ENCODE results near the gene CD4.

CD4 gene

GRCh38 chr12:6792522-6793201, 3.3 kb downstream of the CD4 start:
- DNase-seq (ENCODE audit: low spot score), result no peak

DNA sequence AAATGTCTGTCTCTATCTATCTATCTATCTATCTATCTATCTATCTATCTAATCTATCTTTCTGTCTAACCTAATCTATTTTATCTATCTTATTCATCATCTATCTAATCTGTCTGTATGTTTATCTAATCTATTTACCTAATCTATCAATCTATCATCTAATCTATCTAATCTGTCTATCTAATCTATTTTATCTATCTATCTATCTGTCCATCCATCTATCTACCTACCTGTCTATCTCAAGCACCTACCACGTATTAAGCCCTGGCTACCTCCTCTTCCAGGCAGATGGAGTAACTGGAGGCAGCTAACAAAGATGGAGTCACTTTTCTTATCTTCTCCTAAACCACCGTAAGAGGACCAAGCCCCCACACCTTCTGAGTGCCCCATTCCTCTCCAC, 5.8 kb downstream of the CD4 start:
- Mint-ChIP-seq H3K36me3 (ENCODE audit: low read depth) (peaks cover 61% of the 10 kb centered on the region), H3K27me3 (ENCODE audit: low read depth) (no peaks in the 10 kb centered on the region), H3K27ac (peak overlapping the region; percentile 11), H3K4me3 (no peak overlapping the region), H3K9me3 (no peaks in the 10 kb centered on the region), H3K4me1 (ENCODE audit: low read depth) (peaks cover 43% of the 10 kb centered on the region)
- DNase-seq (ENCODE audit: low spot score), result no peak

More at GRCh38 chr12:6792522-6793201, 3.3 kb downstream of the CD4 start:
- peak overlapping the region; percentile 95 for H3K27ac Mint-ChIP-seq
- peaks cover 49% of the 10 kb centered on the region for H3K4me1 Mint-ChIP-seq (ENCODE audit: low read depth)
- H3K36me3 Mint-ChIP-seq (ENCODE audit: low read depth), result peaks cover 51% of the 10 kb centered on the region
- no peaks in the 10 kb centered on the region for H3K9me3 Mint-ChIP-seq
- no peaks in the 10 kb centered on the region for H3K27me3 Mint-ChIP-seq (ENCODE audit: low read depth)
- peak overlapping the region; percentile 97 for H3K4me3 Mint-ChIP-seq

DNA sequence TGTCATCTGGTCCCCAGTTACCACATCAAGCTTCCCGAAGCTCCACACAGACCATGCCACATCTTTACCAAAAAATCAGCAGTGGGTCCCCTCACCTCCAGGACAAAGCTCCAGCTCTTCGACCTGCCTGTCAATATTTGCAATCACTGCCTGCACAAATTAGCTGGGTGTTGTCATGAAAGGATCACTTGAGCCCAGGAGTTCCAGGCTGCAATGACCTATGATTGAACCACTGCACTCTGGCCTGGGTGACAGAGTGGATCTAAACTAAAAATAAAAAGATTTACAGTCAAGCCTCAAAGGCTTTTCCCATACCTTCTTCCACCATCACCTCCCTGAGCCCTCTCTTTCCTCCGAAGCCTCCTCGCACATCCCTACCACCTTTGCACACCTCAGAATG, 7.2 kb downstream of the CD4 start:
- Mint-ChIP-seq H3K4me1 (ENCODE audit: low read depth) (peaks cover 43% of the 10 kb centered on the region), H3K9me3 (no peaks in the 10 kb centered on the region), H3K36me3 (ENCODE audit: low read depth) (peaks cover 59% of the 10 kb centered on the region), H3K4me3 (no peak overlapping the region), H3K27me3 (ENCODE audit: low read depth) (no peaks in the 10 kb centered on the region), H3K27ac (no peak overlapping the region)
- no peak for DNase-seq (ENCODE audit: low spot score)

GRCh38 chr12:6799147-6799546, 9.8 kb downstream of the CD4 start:
- Mint-ChIP-seq H3K4me1 (ENCODE audit: low read depth) (peaks cover 24% of the 10 kb centered on the region), H3K36me3 (ENCODE audit: low read depth) (peaks cover 60% of the 10 kb centered on the region), H3K4me3 (no peak overlapping the region), H3K27me3 (ENCODE audit: low read depth) (no peaks in the 10 kb centered on the region), H3K9me3 (peaks cover 2% of the 10 kb centered on the region), H3K27ac (no peak overlapping the region)
- no peak for DNase-seq (ENCODE audit: low spot score)

DNA sequence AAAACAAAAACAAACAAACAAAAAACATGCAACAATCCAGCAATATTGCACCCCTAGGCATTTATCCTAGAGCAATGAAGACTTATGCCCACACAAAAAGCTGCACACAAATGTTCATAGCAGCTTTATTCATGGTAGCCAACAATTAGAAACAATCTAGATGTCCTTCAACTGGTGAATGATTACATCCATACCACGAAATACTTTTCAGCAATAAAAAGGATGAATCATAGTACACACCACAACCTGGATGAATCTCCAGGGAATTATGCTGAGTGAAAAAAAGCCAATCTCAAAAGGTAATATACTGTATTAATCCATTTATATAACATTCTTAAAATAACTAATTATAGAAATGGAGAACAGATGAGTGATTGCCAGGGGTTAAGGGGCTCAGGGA, 17.8 kb downstream of the CD4 start:
- H3K27me3 Mint-ChIP-seq (ENCODE audit: low read depth), result no peaks in the 10 kb centered on the region
- H3K27ac Mint-ChIP-seq, result no peak overlapping the region
- H3K4me3 Mint-ChIP-seq, result no peak overlapping the region
- peaks cover 11% of the 10 kb centered on the region for H3K4me1 Mint-ChIP-seq (ENCODE audit: low read depth)
- H3K9me3 Mint-ChIP-seq, result peaks cover 3% of the 10 kb centered on the region
- H3K36me3 Mint-ChIP-seq (ENCODE audit: low read depth), result peaks cover 43% of the 10 kb centered on the region
- DNase-seq (ENCODE audit: low spot score), result no peak

DNA sequence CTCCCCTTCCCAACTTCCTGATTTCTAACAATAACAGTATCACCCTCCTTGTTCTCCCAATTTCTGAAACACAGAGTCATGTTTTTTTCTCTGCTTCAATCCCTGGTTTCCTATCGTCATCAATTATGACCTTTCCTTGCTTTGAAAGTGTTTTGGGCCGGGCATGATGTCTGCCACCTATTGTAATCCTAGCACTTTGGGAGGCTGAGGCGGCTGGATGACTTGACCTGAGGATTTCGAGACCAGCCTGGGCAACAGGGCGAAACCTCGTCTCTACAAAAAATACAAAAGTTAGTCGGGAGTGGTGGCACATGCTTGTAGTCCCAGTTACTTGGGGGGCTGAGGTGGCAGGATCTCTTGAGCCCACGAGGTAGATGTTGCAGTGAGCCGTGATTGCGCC, 19.7 kb downstream of the CD4 start:
- no peaks in the 10 kb centered on the region for H3K27me3 Mint-ChIP-seq (ENCODE audit: low read depth)
- H3K36me3 Mint-ChIP-seq (ENCODE audit: low read depth), result peaks cover 32% of the 10 kb centered on the region
- peaks cover 2% of the 10 kb centered on the region for H3K9me3 Mint-ChIP-seq
- DNase-seq (ENCODE audit: low spot score), result no peak
- peaks cover 11% of the 10 kb centered on the region for H3K4me1 Mint-ChIP-seq (ENCODE audit: low read depth)
- no peak overlapping the region for H3K27ac Mint-ChIP-seq
- no peak overlapping the region for H3K4me3 Mint-ChIP-seq

- Mint-ChIP-seq H3K4me1 (ENCODE audit: low read depth) (peaks cover 11% of the 10 kb centered on the region), H3K36me3 (ENCODE audit: low read depth) (peaks cover 39% of the 10 kb centered on the region), H3K27ac (peak overlapping the region; percentile 58), H3K27me3 (ENCODE audit: low read depth) (no peaks in the 10 kb centered on the region), H3K9me3 (no peaks in the 10 kb centered on the region), H3K4me3 (no peak overlapping the region)
- DNase-seq (ENCODE audit: low spot score), result no peak
Observed at GRCh38 chr12:6810758-6811157, 21.4 kb downstream of the CD4 start.

GRCh38 chr12:6813363-6813762, 24.0 kb downstream of the CD4 start:
- no peak for DNase-seq (ENCODE audit: low spot score)
- Mint-ChIP-seq H3K27ac (no peak overlapping the region), H3K4me1 (ENCODE audit: low read depth) (peaks cover 11% of the 10 kb centered on the region), H3K9me3 (no peaks in the 10 kb centered on the region), H3K27me3 (ENCODE audit: low read depth) (no peaks in the 10 kb centered on the region), H3K36me3 (ENCODE audit: low read depth) (peaks cover 54% of the 10 kb centered on the region), H3K4me3 (no peak overlapping the region)

DNA sequence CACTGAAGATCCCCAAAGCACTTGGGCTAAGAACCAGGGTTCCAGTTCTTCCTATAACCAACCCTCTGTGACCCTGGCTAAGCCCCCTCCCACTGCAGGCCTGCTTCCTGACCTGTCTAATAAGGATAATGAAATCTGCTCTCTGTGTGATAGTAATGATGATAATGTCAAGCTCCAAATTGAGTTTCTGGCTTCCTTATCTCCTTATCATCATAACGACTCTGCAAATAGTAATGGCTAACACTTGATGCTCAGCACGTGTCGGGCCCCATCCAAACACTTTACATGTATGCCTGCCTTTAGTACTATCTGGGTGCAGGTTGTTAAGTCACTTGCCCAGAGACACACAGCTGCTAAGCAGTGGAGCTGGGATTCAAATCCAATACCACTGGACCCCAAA, 27.3 kb downstream of the CD4 start:
- Mint-ChIP-seq H3K27me3 (ENCODE audit: low read depth) (no peaks in the 10 kb centered on the region), H3K27ac (peak overlapping the region; percentile 23), H3K4me1 (ENCODE audit: low read depth) (peaks cover 9% of the 10 kb centered on the region), H3K4me3 (no peak overlapping the region), H3K36me3 (ENCODE audit: low read depth) (peaks cover 54% of the 10 kb centered on the region), H3K9me3 (no peaks in the 10 kb centered on the region)
- DNase-seq (ENCODE audit: low spot score), result no peak

DNA sequence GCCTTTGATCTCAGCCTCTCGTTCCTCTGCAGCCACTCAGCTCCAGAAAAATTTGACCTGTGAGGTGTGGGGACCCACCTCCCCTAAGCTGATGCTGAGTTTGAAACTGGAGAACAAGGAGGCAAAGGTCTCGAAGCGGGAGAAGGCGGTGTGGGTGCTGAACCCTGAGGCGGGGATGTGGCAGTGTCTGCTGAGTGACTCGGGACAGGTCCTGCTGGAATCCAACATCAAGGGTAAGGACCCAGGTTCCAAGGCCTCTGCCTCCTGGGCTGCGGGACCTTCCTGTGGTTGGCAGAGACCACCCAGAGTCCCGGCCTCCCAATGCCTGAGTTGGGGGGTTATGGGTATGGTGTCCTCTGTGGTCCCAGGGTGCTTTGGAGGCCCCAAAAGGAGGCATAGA, 27.8 kb downstream of the CD4 start:
- Mint-ChIP-seq H3K9me3 (no peaks in the 10 kb centered on the region), H3K4me3 (no peak overlapping the region), H3K27me3 (ENCODE audit: low read depth) (peaks cover 4% of the 10 kb centered on the region), H3K27ac (peak overlapping the region; percentile 23), H3K4me1 (ENCODE audit: low read depth) (peaks cover 12% of the 10 kb centered on the region), H3K36me3 (ENCODE audit: low read depth) (peaks cover 54% of the 10 kb centered on the region)
- DNase-seq (ENCODE audit: low spot score), result no peak

- Mint-ChIP-seq H3K4me1 (ENCODE audit: low read depth) (peaks cover 12% of the 10 kb centered on the region), H3K4me3 (no peak overlapping the region), H3K9me3 (no peaks in the 10 kb centered on the region), H3K27ac (no peak overlapping the region), H3K36me3 (ENCODE audit: low read depth) (peaks cover 52% of the 10 kb centered on the region), H3K27me3 (ENCODE audit: low read depth) (peaks cover 9% of the 10 kb centered on the region)
- no peak for DNase-seq (ENCODE audit: low spot score)
Observed at GRCh38 chr12:6817662-6818157, 28.4 kb downstream of the CD4 start.

DNA sequence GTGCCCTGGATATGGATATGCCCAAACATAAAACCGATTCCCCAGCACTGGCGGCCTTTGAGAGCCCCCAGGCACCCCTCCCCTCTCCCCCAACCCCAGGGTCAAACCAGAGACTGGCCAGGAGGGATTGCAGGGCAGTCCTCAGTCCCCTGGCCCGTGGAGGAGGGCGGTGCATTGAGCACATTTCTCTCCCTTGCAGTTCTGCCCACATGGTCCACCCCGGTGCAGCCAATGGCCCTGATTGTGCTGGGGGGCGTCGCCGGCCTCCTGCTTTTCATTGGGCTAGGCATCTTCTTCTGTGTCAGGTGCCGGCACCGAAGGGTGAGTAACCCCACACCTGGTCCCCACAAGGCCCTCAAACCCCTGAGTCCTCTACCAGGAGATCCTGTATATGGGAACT, 28.9 kb downstream of the CD4 start:
- H3K4me1 Mint-ChIP-seq (ENCODE audit: low read depth), result peaks cover 12% of the 10 kb centered on the region
- no peak overlapping the region for H3K4me3 Mint-ChIP-seq
- no peaks in the 10 kb centered on the region for H3K9me3 Mint-ChIP-seq
- no peak overlapping the region for H3K27ac Mint-ChIP-seq
- no peak for DNase-seq (ENCODE audit: low spot score)
- H3K27me3 Mint-ChIP-seq (ENCODE audit: low read depth), result peaks cover 14% of the 10 kb centered on the region
- peaks cover 52% of the 10 kb centered on the region for H3K36me3 Mint-ChIP-seq (ENCODE audit: low read depth)

DNA sequence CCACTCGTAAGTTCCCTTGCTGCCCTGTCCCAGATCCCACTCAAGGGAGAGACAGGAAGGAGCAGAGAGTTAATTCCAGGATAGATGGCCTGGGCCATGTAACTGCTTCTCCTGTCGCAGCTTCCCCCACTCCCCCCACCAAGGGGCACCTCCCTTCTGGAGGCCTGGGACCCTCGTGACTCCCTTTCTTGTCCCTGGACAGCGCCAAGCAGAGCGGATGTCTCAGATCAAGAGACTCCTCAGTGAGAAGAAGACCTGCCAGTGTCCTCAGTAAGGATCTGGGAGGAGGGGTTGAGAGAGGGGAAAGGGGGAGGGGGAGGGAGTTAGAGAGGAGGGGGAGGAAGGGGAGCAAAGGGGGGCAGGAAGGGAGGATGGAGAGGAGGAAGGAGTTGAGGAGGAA, 29.3 kb downstream of the CD4 start:
- no peaks in the 10 kb centered on the region for H3K9me3 Mint-ChIP-seq
- no peak overlapping the region for H3K27ac Mint-ChIP-seq
- H3K4me1 Mint-ChIP-seq (ENCODE audit: low read depth), result peaks cover 12% of the 10 kb centered on the region
- no peak for DNase-seq (ENCODE audit: low spot score)
- H3K27me3 Mint-ChIP-seq (ENCODE audit: low read depth), result peaks cover 16% of the 10 kb centered on the region
- no peak overlapping the region for H3K4me3 Mint-ChIP-seq
- H3K36me3 Mint-ChIP-seq (ENCODE audit: low read depth), result peaks cover 52% of the 10 kb centered on the region

GRCh38 chr12:6819106-6820030, 30.0 kb downstream of the CD4 start:
- H3K9me3 Mint-ChIP-seq, result no peaks in the 10 kb centered on the region
- peaks cover 12% of the 10 kb centered on the region for H3K4me1 Mint-ChIP-seq (ENCODE audit: low read depth)
- H3K36me3 Mint-ChIP-seq (ENCODE audit: low read depth), result peaks cover 48% of the 10 kb centered on the region
- H3K27me3 Mint-ChIP-seq (ENCODE audit: low read depth), result peaks cover 21% of the 10 kb centered on the region
- DNase-seq (ENCODE audit: low spot score), result no peak
- H3K27ac Mint-ChIP-seq, result no peak overlapping the region
- H3K4me3 Mint-ChIP-seq, result no peak overlapping the region
